GM12801 (cell line): Measurements from ENCODE around the gene GPR62.

Source experiments
- CTCF ChIP-seq: IDR thresholded peaks from one replicate; pipeline ENCODE4 v1.5.1; 2011; ENCODE audit warnings: control low read depth; ENCODE audit not compliant: insufficient read length; ENCODE audit errors: extremely low read depth

Gene GPR62

GRCh38 chr3:51941798-51942602 lies 13.2 kb upstream of the GPR62 start, which contains the start of the genes PARP3 and RRP9:
TSS of gene PARP3 (plus strand) at chr3:51942363. CDS start at chr3:51943356, 993 bp downstream.
TSS of gene RRP9 (minus strand) at chr3:51941904. CDS start at chr3:51941867, 37 bp downstream.
- peak; percentile 62 for TF ChIP-seq CTCF

DNA sequence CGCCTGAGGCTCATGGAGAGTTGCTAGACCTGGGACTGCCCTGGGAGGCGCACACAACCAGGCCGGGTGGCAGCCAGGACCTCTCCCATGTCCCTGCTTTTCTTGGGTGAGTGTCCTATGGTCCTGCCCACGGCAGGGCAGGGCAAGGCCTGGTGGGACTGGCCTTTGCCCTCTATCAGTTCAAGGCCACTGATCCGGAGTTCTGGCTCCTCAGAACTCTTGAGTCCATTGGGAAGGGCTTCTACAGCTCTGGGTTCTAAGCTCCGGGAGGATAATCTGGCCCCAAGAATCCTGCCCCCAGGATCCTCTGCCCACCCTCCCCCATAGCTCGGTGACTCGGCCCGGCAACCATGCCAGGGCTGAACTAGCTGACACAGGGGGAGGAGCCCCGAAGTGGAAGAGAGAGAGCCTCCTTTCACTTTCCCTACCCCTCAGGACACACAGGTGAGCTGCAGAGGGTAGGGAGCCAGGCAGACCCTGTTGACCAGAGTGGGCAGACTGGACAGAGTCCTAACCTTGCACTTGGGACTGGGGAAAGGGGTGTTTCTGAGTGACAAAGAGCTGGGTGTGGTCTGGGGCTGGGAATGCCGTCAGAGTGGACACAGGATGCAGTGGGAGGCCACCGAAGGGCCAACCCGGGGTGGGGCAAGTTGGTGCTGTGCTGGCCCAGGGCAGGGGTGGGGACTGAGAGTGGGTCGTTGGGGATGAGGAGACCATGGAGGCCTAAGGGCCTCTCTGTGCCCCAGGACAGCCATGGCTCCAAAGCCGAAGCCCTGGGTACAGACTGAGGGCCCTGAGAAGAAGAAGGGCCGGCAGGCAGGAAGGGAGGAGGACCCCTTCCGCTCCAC lies 12.4 kb upstream of the GPR62 start:
- TF ChIP-seq CTCF = no peak

DNA sequence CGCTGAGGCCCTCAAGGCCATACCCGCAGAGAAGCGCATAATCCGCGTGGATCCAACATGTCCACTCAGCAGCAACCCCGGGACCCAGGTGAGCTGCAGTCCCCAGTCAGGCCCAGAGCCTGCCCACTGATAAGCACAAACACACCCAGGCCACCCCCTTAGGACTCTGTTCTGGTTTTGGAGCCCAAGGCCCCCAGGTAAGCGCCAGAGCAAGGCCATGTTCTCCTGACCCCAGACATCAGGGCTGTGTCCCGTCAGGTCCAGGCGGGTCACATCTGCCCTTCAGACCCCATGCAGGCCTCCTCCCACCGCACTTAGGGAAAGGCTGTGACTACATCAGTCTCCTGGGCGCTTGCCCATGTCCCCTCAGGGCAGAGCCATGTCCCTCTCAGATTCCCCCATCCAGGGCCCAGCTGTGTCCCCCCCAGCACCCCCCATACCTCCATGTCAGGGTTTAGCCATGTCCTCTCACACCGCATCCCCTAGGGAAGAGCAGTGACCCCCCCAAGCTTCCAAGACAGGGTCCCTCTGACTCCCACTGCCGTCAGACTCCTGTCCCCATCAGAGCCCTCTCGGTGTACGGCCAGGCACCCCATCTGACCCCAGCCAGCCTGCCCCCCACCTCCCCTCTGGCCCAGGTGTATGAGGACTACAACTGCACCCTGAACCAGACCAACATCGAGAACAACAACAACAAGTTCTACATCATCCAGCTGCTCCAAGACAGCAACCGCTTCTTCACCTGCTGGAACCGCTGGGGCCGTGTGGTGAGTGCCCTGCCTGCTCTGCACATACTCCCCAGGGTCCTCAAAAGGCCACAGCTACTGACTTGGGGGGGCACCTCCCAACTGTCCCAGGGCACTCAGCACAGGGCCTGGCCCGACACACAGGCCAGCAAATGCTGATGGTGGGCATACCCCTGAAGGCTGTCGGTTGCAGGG lies 11.5 kb upstream of the GPR62 start:
- TF ChIP-seq CTCF = no peak

DNA sequence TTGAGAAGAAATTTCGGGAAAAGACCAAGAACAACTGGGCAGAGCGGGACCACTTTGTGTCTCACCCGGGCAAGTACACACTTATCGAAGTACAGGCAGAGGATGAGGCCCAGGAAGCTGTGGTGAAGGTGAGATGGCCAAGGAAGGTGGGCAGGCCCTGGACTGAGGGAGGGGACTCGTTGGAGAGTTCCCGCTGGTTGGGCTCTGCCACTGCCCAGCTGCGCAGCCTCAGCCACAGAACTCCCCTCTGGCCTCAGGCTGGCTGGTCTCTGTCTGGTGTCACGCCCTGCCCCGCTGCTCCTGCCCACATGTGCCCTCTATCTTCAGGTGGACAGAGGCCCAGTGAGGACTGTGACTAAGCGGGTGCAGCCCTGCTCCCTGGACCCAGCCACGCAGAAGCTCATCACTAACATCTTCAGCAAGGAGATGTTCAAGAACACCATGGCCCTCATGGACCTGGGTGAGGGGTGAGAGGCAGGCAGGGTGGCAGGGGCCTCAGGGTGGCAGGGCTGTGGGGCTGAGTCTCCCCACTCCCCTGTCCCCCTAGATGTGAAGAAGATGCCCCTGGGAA lies 10.6 kb upstream of the GPR62 start:
- no peak for TF ChIP-seq CTCF

GRCh38 chr3:51945031-51945840 lies 9.9 kb upstream of the GPR62 start:
- TF ChIP-seq CTCF = no peak

DNA sequence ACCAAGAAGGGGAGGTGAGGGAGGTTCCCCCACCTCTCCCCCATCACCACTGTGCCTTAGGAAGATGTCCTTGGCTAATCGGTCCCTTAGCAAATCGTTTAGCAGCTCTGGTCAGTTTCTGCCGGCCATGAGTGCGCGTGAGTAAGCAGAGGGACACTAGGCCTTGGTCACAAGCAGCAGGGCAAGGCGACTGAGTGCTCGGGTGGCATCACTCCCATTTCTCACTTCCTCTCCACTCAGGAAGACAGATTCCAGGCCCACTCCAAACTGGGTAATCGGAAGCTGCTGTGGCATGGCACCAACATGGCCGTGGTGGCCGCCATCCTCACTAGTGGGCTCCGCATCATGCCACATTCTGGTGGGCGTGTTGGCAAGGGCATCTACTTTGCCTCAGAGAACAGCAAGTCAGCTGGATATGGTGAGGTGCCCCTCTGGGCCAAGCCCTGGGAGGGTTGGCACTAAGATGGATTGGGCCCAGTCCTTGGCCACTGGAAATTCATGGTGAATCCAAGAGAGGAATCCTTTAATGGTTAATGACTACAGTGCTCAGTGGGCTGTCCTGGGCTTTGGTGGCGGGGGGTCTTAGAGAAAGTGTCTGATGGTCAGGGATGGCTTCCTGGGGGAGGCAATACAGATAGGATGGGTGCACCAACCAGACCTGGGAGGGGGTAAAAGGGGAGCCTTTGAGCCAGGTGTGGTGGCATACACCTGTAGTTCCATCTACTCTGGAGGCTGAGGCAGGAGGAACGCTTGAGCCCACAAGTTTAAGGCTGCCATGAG lies 9.1 kb upstream of the GPR62 start:
- no peak for TF ChIP-seq CTCF
